Loucy (cell line): Measurements from ENCODE around the gene CBX2.

ENCODE experiments used
- H2AFZ ChIP-seq: fragments of 200-600 bp; sonication (generic); 2 replicates; pipeline ENCODE4 v1.6.0; 2016; ENCODE audit warnings: antibody characterized with exemption, mild to moderate bottlenecking, low read length, moderate library complexity
- H3F3A ChIP-seq: fragments of 200-600 bp; 2 replicates; pipeline ENCODE4 v1.6.0; 2016; ENCODE audit warnings: antibody characterized with exemption, low read depth, mild to moderate bottlenecking
- H3K27me3 ChIP-seq: fragments of 200-600 bp; sonication (generic); 2 replicates; pipeline ENCODE4 v1.6.1; 2014; ENCODE audit warnings: low read length, mild to moderate bottlenecking; ENCODE audit not compliant: insufficient read depth, poor library complexity, severe bottlenecking
- H3K36me3 ChIP-seq: fragments of 200-600 bp; sonication (generic); 2 replicates; pipeline ENCODE4 v1.6.1; 2016; ENCODE audit warnings: low read length; ENCODE audit not compliant: insufficient read depth
- H3K4me1 ChIP-seq: fragments of 200-600 bp; sonication (generic); 2 replicates; pipeline ENCODE4 v1.5.1; 2014; ENCODE audit warnings: low read length, mild to moderate bottlenecking; ENCODE audit not compliant: insufficient read depth, poor library complexity, severe bottlenecking
- H3K4me2 ChIP-seq: fragments of 200-600 bp; sonication (generic); 2 replicates; pipeline ENCODE4 v1.6.0; 2014; ENCODE audit warnings: antibody characterized with exemption, low read length, low read depth, mild to moderate bottlenecking; ENCODE audit not compliant: poor library complexity, severe bottlenecking
- H3K4me3 ChIP-seq: fragments of 200-600 bp; sonication (generic); 2 replicates; pipeline ENCODE4 v1.5.1; 2014; ENCODE audit warnings: low read length, mild to moderate bottlenecking, mixed read lengths; ENCODE audit not compliant: poor library complexity, severe bottlenecking
- H3K79me2 ChIP-seq: fragments of 200-600 bp; sonication (generic); 2 replicates; pipeline ENCODE4 v1.6.1; 2014; ENCODE audit warnings: low read length; ENCODE audit not compliant: insufficient read depth
- H3K9ac ChIP-seq: fragments of 200-600 bp; sonication (generic); 2 replicates; pipeline ENCODE4 v1.6.0; 2014; ENCODE audit warnings: mild to moderate bottlenecking, low read depth, low read length, moderate library complexity; ENCODE audit not compliant: poor library complexity, severe bottlenecking
- H3K9me2 ChIP-seq: fragments of 200-600 bp; sonication (generic); replicated peaks from 2 replicates; pipeline ENCODE4 v1.6.1; 2016; ENCODE audit warnings: low read depth, low read length, mixed read lengths
- H3K9me3 ChIP-seq: fragments of 200-600 bp; sonication (generic); 2 replicates; pipeline ENCODE4 v1.6.1; 2014; ENCODE audit warnings: mild to moderate bottlenecking, antibody characterized with exemption, low read length, low read depth; ENCODE audit not compliant: insufficient read depth
- H4K20me1 ChIP-seq: fragments of 200-600 bp; sonication (generic); 2 replicates; pipeline ENCODE4 v1.6.0; 2014; ENCODE audit warnings: antibody characterized with exemption, low read length, mild to moderate bottlenecking; ENCODE audit not compliant: insufficient read depth, poor library complexity, severe bottlenecking
- CTCF ChIP-seq: fragments of 200-600 bp; sonication (generic); conservative IDR thresholded peaks from 2 replicates; pipeline ENCODE4 v1.5.1; 2014; ENCODE audit warnings: mild to moderate bottlenecking, antibody characterized with exemption, low read length
- EZH2phosphoT487 ChIP-seq: fragments of 200-600 bp; IDR thresholded peaks from 2 replicates; pipeline ENCODE4 v1.6.1; 2018; ENCODE audit warnings: antibody characterized with exemption, mild to moderate bottlenecking, moderate library complexity, borderline replicate concordance

Gene CBX2

GRCh38 chr17:79832218-79833109 is 54.5 kb downstream of the CBX2 start:
- Histone ChIP-seq H3K4me1 (peaks cover 34% of the 10 kb centered on the region), H3K9me3 (no peaks in the 10 kb centered on the region), H3K9ac (no peak overlapping the region), H2AFZ (no peak overlapping the region), H3K4me2 (peak overlapping the region; percentile 34), H4K20me1 (peaks cover 62% of the 10 kb centered on the region), H3K36me3 (peaks cover 15% of the 10 kb centered on the region; the same call in 1 of the 2 replicates), H3K9me2 (no peaks in the 10 kb centered on the region), H3F3A (peaks cover 7% of the 10 kb centered on the region; the same call in 1 of the 2 replicates), H3K79me2 (peaks cover 64% of the 10 kb centered on the region), H3K27me3 (no peaks in the 10 kb centered on the region), H3K4me3 (peak overlapping the region; percentile 27)
- no peak for TF ChIP-seq CTCF
- no peak for TF ChIP-seq EZH2phosphoT487

GRCh38 chr17:79833110-79833450 is 55.1 kb downstream of the CBX2 start:
- Histone ChIP-seq H3K4me3 (peak overlapping the region; percentile 27), H3F3A (peaks cover 7% of the 10 kb centered on the region; the same call in 1 of the 2 replicates), H3K4me2 (peak overlapping the region; percentile 34), H3K27me3 (no peaks in the 10 kb centered on the region), H3K9me3 (no peaks in the 10 kb centered on the region), H3K4me1 (peaks cover 34% of the 10 kb centered on the region), H2AFZ (no peak overlapping the region), H3K9me2 (no peaks in the 10 kb centered on the region), H3K79me2 (peaks cover 70% of the 10 kb centered on the region), H4K20me1 (peaks cover 68% of the 10 kb centered on the region), H3K36me3 (peaks cover 15% of the 10 kb centered on the region; the same call in 1 of the 2 replicates), H3K9ac (no peak overlapping the region)
- TF ChIP-seq CTCF (no peak), EZH2phosphoT487 (no peak)

GRCh38 chr17:79833744-79834564 is 56.0 kb downstream of the CBX2 start:
- Histone ChIP-seq H4K20me1 (peaks cover 74% of the 10 kb centered on the region), H3K36me3 (peaks cover 15% of the 10 kb centered on the region; the same call in 1 of the 2 replicates), H3F3A (peaks cover 7% of the 10 kb centered on the region; the same call in 1 of the 2 replicates), H3K9me2 (no peaks in the 10 kb centered on the region), H2AFZ (no peak overlapping the region), H3K9ac (no peak overlapping the region), H3K27me3 (no peaks in the 10 kb centered on the region), H3K4me2 (peak overlapping the region; percentile 18), H3K79me2 (peaks cover 79% of the 10 kb centered on the region), H3K9me3 (no peaks in the 10 kb centered on the region), H3K4me1 (peaks cover 25% of the 10 kb centered on the region), H3K4me3 (no peak overlapping the region)
- TF ChIP-seq EZH2phosphoT487 = no peak
- TF ChIP-seq CTCF = no peak
